Progenitor cell of endocrine pancreas (in vitro differentiated cells): ENCODE data around the gene C16orf78. TPM values are rescaled to one million over a fixed set of nuclear protein-coding genes. Genes with fewer than 3 reads are reported as not detected.

ENCODE experiments used
- DNase-seq: peaks from one replicate; pipeline ENCODE4 v3.0.0; 2021; ENCODE audit warnings: low spot score; ENCODE audit not compliant: unreplicated experiment
- H3K27ac Mint-ChIP-seq: 2 replicates; pipeline ENCODE4 v1.8.0; 2021; ENCODE audit warnings: mild to moderate bottlenecking, moderate library complexity, mixed read lengths
- H3K27me3 Mint-ChIP-seq: 2 replicates; pipeline ENCODE4 v1.8.0; 2021; ENCODE audit warnings: mixed read lengths
- H3K36me3 Mint-ChIP-seq: 2 replicates; pipeline ENCODE4 v1.8.0; 2022; ENCODE audit warnings: mixed read lengths; ENCODE audit not compliant: insufficient read depth
- H3K4me1 Mint-ChIP-seq: 2 replicates; pipeline ENCODE4 v1.8.0; 2021; ENCODE audit warnings: low read depth, mixed read lengths
- H3K4me3 Mint-ChIP-seq: 2 replicates; pipeline ENCODE4 v1.8.0; 2021; ENCODE audit warnings: low read depth, mild to moderate bottlenecking, moderate library complexity, mixed read lengths
- H3K9me3 Mint-ChIP-seq: 2 replicates; pipeline ENCODE4 v1.8.0; 2021; ENCODE audit warnings: low read depth, mixed read lengths
- total RNA-seq: library from RNA; stranded (reverse); gene quantifications from 2 replicates; pipeline ENCODE4 v1.2.1, GENCODE V29; 2021
- TF ChIP-seq, protein P1 (sequence below): fragments of 200-600 bp; sonication (generic); IDR thresholded peaks from one replicate; pipeline ENCODE4 v1.5.0; 2021; ENCODE audit warnings: antibody characterized with exemption, mild to moderate bottlenecking; ENCODE audit not compliant: unreplicated experiment

Gene C16orf78
- total RNA-seq, 1 donor from 2014 or later: not detected

DNA sequence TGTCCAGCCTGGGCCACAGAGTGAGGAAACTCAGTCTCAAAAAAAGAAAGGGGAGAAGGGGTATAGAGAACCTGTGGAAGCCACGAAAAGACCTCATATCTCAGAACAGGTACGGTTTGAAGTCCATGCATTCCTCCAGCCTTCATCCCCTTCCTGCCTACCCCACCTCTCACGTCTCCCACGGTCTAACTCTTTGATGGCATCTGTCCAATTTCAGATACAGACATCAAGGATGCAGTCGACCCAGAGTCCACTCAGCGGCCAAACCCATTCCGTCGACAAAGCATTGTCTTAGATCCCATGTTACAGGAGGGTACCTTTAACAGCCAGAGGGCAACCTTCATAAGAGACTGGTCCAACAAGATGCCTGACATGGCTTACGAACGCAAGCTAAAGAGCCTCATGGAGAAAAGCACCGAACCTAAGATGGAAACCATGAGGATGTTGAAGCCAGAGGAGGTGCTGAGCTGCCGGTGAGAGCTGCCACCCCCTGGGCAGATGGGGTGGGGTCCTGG is 22.7 kb downstream of the C16orf78 start:
- TF ChIP-seq, protein P1, sequence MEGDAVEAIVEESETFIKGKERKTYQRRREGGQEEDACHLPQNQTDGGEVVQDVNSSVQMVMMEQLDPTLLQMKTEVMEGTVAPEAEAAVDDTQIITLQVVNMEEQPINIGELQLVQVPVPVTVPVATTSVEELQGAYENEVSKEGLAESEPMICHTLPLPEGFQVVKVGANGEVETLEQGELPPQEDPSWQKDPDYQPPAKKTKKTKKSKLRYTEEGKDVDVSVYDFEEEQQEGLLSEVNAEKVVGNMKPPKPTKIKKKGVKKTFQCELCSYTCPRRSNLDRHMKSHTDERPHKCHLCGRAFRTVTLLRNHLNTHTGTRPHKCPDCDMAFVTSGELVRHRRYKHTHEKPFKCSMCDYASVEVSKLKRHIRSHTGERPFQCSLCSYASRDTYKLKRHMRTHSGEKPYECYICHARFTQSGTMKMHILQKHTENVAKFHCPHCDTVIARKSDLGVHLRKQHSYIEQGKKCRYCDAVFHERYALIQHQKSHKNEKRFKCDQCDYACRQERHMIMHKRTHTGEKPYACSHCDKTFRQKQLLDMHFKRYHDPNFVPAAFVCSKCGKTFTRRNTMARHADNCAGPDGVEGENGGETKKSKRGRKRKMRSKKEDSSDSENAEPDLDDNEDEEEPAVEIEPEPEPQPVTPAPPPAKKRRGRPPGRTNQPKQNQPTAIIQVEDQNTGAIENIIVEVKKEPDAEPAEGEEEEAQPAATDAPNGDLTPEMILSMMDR: no peak
- Mint-ChIP-seq H3K4me3 (no peak overlapping the region), H3K4me1 (no peaks in the 10 kb centered on the region), H3K36me3 (no peaks in the 10 kb centered on the region), H3K9me3 (no peaks in the 10 kb centered on the region), H3K27ac (no peak overlapping the region), H3K27me3 (peaks cover 21% of the 10 kb centered on the region)
- no peak for DNase-seq

DNA sequence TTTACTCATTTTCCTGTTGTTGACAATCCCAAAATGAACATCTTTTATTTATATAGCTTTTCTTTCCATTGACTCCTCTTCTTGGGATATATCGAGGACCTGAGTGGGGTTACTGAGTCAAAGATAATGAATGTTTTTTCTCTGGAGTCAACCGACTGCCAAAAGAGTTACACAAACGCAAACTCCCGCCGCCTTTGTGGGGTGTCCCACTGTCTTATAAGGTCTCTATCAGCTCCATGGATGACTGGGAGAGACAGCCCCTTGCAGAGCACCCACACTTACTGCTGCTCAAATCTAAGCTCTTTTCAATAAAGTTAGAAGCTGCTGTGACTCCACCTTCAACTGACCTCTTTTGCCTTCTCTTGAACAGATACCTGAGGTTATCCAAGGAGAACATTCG is 25.2 kb downstream of the C16orf78 start:
- H3K4me3 Mint-ChIP-seq: no peak overlapping the region
- no peaks in the 10 kb centered on the region for H3K36me3 Mint-ChIP-seq
- H3K9me3 Mint-ChIP-seq: peaks cover 9% of the 10 kb centered on the region
- no peaks in the 10 kb centered on the region for H3K4me1 Mint-ChIP-seq
- no peak overlapping the region for H3K27ac Mint-ChIP-seq
- no peak for DNase-seq
- TF ChIP-seq, protein P1: no peak
- H3K27me3 Mint-ChIP-seq: peaks cover 21% of the 10 kb centered on the region

DNA sequence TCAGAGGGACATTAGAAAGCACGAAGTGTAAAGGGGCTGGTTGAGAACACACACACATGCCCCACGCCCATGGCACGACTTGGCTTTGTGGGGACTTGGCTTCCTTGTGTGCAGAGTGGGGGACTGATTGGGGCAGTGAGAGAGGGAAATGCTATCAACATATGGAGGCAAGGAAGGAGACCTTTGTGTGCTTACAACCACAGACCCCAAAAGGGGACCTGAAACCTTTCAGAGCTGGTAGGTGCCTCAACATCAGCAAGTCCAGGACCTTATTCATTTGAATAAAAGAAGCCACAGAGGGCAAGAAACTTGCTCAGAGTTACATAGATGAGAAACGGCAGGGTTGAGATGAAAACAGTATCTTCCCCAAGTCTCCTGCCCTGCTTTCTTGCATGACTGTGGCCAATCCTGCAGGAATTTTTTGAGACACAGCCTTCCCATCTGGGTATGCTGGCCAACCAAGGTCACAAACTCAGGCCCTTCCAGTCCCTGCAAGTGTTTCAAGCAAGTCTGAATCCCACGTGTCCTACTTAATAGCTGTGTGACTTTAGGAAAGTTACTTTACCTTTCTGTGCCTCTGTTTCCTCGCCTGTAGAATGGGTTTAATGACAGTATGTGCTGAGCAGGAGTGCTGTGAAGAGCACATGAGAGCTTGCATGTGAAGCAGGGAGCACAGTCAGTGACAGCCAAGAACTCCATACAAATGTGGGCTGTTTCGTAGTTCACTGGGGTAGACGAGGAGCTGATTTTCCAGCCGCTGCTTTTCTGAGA is 26.2 kb downstream of the C16orf78 start:
- no peak overlapping the region for H3K4me3 Mint-ChIP-seq
- DNase-seq: no peak
- TF ChIP-seq, protein P1: no peak
- H3K27ac Mint-ChIP-seq: no peak overlapping the region
- H3K36me3 Mint-ChIP-seq: no peaks in the 10 kb centered on the region
- peaks cover 12% of the 10 kb centered on the region for H3K9me3 Mint-ChIP-seq
- H3K27me3 Mint-ChIP-seq: peaks cover 21% of the 10 kb centered on the region
- H3K4me1 Mint-ChIP-seq: no peaks in the 10 kb centered on the region

GRCh38 chr16:49400611-49401010 is 27.0 kb downstream of the C16orf78 start:
- no peaks in the 10 kb centered on the region for H3K36me3 Mint-ChIP-seq
- peaks cover 12% of the 10 kb centered on the region for H3K9me3 Mint-ChIP-seq
- no peak for DNase-seq
- TF ChIP-seq, protein P1: no peak
- H3K4me1 Mint-ChIP-seq: no peaks in the 10 kb centered on the region
- no peak overlapping the region for H3K4me3 Mint-ChIP-seq
- H3K27ac Mint-ChIP-seq: no peak overlapping the region
- H3K27me3 Mint-ChIP-seq: peaks cover 18% of the 10 kb centered on the region

DNA sequence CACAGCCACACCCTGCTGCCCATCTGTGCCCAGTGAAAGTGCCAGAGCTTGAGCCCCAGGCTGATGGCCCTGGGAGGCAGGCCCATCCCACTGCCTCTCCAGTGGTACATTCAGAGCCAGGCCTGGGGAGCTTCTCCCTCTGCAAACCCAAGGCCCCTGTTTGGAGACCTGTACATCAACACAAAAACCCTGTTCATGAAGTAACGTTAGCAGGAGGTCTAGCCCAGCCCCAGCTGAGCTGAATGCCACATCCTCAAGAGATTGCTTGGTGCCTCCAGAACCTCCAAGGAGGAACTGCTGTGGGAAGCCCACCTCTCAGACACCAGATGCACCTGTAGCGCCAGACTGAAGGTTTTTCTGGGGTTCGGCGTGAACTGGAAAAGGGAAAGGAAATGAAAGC is 31.5 kb downstream of the C16orf78 start:
- Mint-ChIP-seq H3K4me3 (no peak overlapping the region), H3K4me1 (no peaks in the 10 kb centered on the region), H3K9me3 (peaks cover 12% of the 10 kb centered on the region), H3K36me3 (no peaks in the 10 kb centered on the region), H3K27ac (no peak overlapping the region), H3K27me3 (peaks cover 11% of the 10 kb centered on the region)
- DNase-seq: no peak
- TF ChIP-seq, protein P1: no peak
